Measurements from ENCODE around the gene TSPAN31.

- TF ChIP-seq EZH2 (IDR thresholded peaks at IDR 0.05; ENCODE audit: borderline replicate concordance, low read depth, low read length) (no peak), MAX (CRISPR knock-in tag; IDR thresholded peaks at IDR 0.05) (no peak), ZBTB34 (CRISPR knock-in tag; IDR thresholded peaks at IDR 0.05) (no peak), CBFB (CRISPR knock-in tag; IDR thresholded peaks at IDR 0.05) (no peak), RBM39 (optimal IDR thresholded peaks at IDR 0.05; ENCODE audit: low read depth, low read length) (no peak), MAFF (IDR thresholded peaks at IDR 0.05; ENCODE audit: low read length) (no peak), MYC (IDR thresholded peaks at IDR 0.05; ENCODE audit: low read depth, low read length) (no peak), MYC (CRISPR knock-in tag; IDR thresholded peaks at IDR 0.05; ENCODE audit: borderline replicate concordance, low read depth) (no peak), GABPB1 (CRISPR knock-in tag; IDR thresholded peaks at IDR 0.05) (no peak), ZNF449 (CRISPR knock-in tag; IDR thresholded peaks at IDR 0.05) (no peak), RBM22 (IDR thresholded peaks at IDR 0.05; ENCODE audit: low read depth, low read length, poor library complexity, severe bottlenecking) (no peak), MCM5 (IDR thresholded peaks at IDR 0.05; ENCODE audit: low read depth) (no peak)
- TF ChIP-seq, protein P1, sequence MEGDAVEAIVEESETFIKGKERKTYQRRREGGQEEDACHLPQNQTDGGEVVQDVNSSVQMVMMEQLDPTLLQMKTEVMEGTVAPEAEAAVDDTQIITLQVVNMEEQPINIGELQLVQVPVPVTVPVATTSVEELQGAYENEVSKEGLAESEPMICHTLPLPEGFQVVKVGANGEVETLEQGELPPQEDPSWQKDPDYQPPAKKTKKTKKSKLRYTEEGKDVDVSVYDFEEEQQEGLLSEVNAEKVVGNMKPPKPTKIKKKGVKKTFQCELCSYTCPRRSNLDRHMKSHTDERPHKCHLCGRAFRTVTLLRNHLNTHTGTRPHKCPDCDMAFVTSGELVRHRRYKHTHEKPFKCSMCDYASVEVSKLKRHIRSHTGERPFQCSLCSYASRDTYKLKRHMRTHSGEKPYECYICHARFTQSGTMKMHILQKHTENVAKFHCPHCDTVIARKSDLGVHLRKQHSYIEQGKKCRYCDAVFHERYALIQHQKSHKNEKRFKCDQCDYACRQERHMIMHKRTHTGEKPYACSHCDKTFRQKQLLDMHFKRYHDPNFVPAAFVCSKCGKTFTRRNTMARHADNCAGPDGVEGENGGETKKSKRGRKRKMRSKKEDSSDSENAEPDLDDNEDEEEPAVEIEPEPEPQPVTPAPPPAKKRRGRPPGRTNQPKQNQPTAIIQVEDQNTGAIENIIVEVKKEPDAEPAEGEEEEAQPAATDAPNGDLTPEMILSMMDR (IDR thresholded peaks at IDR 0.05 in 2 of 3, conservative IDR thresholded peaks at IDR 0.05 in 1 of 3; ENCODE audit: insufficient read depth in 2 of 3, low read depth in 1 of 3, low read length in 3 of 3): no peak
- TF ChIP-seq, protein P2, sequence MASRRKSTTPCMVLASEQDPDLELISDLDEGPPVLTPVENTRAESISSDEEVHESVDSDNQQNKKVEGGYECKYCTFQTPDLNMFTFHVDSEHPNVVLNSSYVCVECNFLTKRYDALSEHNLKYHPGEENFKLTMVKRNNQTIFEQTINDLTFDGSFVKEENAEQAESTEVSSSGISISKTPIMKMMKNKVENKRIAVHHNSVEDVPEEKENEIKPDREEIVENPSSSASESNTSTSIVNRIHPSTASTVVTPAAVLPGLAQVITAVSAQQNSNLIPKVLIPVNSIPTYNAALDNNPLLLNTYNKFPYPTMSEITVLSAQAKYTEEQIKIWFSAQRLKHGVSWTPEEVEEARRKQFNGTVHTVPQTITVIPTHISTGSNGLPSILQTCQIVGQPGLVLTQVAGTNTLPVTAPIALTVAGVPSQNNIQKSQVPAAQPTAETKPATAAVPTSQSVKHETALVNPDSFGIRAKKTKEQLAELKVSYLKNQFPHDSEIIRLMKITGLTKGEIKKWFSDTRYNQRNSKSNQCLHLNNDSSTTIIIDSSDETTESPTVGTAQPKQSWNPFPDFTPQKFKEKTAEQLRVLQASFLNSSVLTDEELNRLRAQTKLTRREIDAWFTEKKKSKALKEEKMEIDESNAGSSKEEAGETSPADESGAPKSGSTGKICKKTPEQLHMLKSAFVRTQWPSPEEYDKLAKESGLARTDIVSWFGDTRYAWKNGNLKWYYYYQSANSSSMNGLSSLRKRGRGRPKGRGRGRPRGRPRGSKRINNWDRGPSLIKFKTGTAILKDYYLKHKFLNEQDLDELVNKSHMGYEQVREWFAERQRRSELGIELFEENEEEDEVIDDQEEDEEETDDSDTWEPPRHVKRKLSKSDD (conservative IDR thresholded peaks at IDR 0.05; ENCODE audit: low read length): no peak
- TF ChIP-seq, protein P3, sequence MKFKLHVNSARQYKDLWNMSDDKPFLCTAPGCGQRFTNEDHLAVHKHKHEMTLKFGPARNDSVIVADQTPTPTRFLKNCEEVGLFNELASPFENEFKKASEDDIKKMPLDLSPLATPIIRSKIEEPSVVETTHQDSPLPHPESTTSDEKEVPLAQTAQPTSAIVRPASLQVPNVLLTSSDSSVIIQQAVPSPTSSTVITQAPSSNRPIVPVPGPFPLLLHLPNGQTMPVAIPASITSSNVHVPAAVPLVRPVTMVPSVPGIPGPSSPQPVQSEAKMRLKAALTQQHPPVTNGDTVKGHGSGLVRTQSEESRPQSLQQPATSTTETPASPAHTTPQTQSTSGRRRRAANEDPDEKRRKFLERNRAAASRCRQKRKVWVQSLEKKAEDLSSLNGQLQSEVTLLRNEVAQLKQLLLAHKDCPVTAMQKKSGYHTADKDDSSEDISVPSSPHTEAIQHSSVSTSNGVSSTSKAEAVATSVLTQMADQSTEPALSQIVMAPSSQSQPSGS (CRISPR knock-in tag; IDR thresholded peaks at IDR 0.05): no peak
Measured at GRCh38 chr12:57718641-57719528, 26.0 kb upstream of the TSPAN31 start.

Measured in K562 (cell line).